ENCODE data around the gene OR6Q1.

Gene OR6Q1

DNA sequence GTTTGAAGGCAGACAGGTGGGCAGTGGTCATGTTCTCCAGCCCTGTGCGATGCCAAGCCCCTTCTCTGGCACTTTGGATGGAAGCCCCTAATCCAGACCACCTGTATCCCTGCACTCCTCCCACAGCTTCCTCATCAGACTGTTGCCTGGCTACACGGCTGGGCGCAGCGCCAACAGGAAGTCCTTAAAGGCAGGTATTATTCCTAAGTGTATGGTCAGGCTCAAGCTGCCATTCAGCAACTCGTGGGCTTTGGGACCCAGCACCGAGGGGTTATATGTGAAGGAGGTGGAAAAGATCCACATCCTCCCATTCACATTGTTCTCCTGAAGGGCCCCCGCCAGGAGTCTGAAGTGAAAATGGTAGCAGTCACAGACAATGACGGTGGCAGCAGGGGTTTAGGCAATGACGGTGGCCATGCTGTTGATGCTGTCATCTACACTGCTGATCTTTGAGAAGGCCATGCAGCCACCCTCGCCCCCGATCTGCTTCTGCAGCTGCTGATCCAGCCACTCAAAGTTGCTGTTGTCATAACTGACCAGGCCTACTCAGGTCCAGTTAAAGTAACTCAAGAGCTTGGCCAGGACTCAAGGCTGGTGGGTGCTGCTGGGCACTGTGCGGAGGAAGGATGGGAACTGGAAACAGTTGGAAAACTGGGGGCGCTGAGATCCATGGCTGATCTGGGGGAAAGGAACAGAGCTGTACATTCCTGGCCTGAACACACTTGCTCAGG, 27.7 kb downstream of the OR6Q1 start:
- DNase-seq, result no peak

DNA sequence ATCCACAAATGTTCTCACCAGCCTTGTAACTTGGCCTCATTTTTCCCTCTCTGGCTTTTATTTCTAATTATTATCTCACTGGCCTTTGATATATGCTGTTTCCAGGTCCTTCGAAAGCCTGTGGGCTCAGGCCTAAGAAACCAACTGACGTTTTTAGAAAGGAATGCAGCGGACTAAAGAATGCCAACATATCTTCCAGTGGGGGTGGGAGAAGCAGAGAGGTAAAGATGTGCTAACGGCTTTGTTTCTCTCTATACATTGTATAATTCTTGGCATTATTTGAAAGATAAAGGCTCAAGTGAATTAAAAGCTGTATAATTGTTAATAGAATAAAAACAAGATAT, 28.2 kb downstream of the OR6Q1 start:
- no peak for DNase-seq

- DNase-seq, result no peak
Observed at GRCh38 chr11:58060535-58060934, 29.8 kb downstream of the OR6Q1 start.

- DNase-seq, result no peak
Observed at GRCh38 chr11:58060939-58061672, 30.4 kb downstream of the OR6Q1 start.

DNA sequence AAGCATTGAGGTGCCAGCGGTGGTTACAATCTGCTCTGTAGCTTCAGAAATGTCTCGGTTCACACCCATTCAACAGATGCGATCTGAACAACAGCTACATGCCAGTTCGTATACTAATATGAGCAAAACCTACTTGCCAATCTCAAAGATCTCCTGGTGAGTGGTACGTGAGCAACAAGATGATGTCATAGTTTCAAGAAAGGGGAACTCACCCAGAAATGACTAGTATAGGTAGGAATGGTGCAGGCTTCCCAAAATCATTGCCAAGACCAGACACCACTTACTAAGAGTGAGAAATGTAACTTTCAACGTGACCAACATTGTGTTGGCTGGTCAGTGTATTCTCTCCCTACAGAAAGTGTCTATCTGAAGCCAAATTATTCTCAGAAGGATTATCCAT, 31.1 kb downstream of the OR6Q1 start:
- no peak for DNase-seq

DNA sequence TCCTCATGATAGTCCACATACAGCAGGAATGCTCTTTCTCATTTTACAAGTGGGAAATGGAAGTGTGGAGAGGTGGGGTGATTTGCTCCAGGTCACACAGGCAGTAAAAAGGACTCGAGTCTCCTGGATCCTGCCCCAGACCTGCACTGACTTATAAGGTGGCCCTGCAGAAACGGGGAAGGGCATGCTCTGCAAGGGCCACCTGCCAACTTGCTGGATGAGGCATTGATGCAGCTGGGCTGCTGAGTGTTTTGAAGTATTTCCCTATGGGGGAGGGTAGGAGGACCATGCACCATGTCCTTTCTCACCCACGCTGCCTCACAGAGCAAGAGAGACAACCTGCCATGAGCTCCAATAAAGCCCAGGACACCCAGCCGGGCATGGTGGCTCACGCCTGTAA, 36.9 kb downstream of the OR6Q1 start:
- DNase-seq, result no peak

- DNase-seq, result no peak
Observed at GRCh38 chr11:58068655-58069054, 37.9 kb downstream of the OR6Q1 start.

- no peak for DNase-seq
Observed at GRCh38 chr11:58070585-58070984, 39.8 kb downstream of the OR6Q1 start.

DNA sequence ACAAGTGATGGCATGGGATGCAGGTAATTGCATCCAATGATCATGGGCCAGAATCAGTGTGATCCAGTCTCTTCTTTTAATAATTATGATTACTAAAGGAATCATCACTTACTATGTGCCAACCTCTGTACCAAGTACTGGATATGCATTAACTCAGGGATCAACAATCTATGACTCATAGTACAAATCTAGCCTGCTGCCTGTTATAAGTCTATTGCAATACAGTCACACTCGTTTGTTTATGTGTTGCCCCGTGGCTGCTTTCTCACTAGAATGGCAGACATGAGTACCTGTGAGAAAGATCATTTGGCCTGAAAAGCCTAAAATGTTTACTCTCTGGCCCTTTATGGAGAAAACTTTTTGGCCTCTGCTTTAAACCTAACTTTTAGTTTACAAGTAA, 45.0 kb downstream of the OR6Q1 start:
- no peak for DNase-seq
